GM12872 (cell line): Measurements from ENCODE around the gene EXOC2.

ENCODE experiments used
- CTCF ChIP-seq: IDR thresholded peaks from 3 replicates; pipeline ENCODE4 v1.5.1; 2011; ENCODE audit warnings: low read depth, mild to moderate bottlenecking, low read length, moderate library complexity; ENCODE audit not compliant: insufficient read depth

EXOC2 gene

GRCh38 chr6:439641-440167 is 253.2 kb downstream of the EXOC2 start:
- TF ChIP-seq CTCF = no peak

- no peak for TF ChIP-seq CTCF
Observed at GRCh38 chr6:438634-439170, 254.2 kb downstream of the EXOC2 start.

GRCh38 chr6:437037-437392 is 255.9 kb downstream of the EXOC2 start:
- no peak for TF ChIP-seq CTCF

GRCh38 chr6:436308-437036 is 256.5 kb downstream of the EXOC2 start:
- TF ChIP-seq CTCF = no peak

GRCh38 chr6:435441-436307 is 257.3 kb downstream of the EXOC2 start:
- TF ChIP-seq CTCF = no peak
